ENCODE data around the gene LENEP. TPM values are rescaled to one million over a fixed set of nuclear protein-coding genes. Genes with fewer than 3 reads are reported as not detected.
A peak's percentile ranks its signal among the peaks of the same experiment; 100 is the strongest.

The LENEP gene
- 1 to 10 TPM in 1 of 2 experiments, under 1 TPM in 1; 0.91 to 1.2 TPM for total RNA-seq

GRCh38 chr1:154993572-154994268 is at the start of gene LENEP:
TSS of gene LENEP (plus strand) at chr1:154993586. CDS start at chr1:154993608, 22 bp downstream.
- DNase-seq (no peak), ATAC-seq (no peak)
- Mint-ChIP-seq H3K4me3 (no peak within 1 kb of the TSS), H3K27ac (no peak within 1 kb of the TSS), H3K4me1 (peaks cover 21% of the 10 kb centered on the region), H3K27me3 (no peaks in the 10 kb centered on the region), H3K36me3 (peaks cover 7% of the 10 kb centered on the region), H3K9me3 (ENCODE audit: low read depth) (no peaks in the 10 kb centered on the region)
- CTCF ChIA-PET = interaction anchor here (0.5 to 13.5 kb wide), 16 partner anchors 8 to 324 kb away, joined by 3 to 212 read pairs (median 4); partner anchors contain the start of genes ADAM15, FLAD1, PBXIP1 and PYGO2

- Mint-ChIP-seq H3K27me3 (no peaks in the 10 kb centered on the region), H3K4me3 (no peak overlapping the region), H3K27ac (peak overlapping the region; percentile 97), H3K36me3 (peaks cover 2% of the 10 kb centered on the region), H3K9me3 (ENCODE audit: low read depth) (no peaks in the 10 kb centered on the region), H3K4me1 (peaks cover 54% of the 10 kb centered on the region)
- no peak for ATAC-seq
- DNase-seq = peak; percentile 59
- CTCF ChIA-PET = interaction anchor here (0.7 to 2.4 kb wide), 22 partner anchors 8 to 476 kb away, joined by 3 to 14 read pairs (median 3); partner anchors contain the start of genes PMVK and SHC1
Measured at GRCh38 chr1:154943649-154944400, 49.6 kb upstream of the LENEP start.

GRCh38 chr1:154944401-154945159 is 48.8 kb upstream of the LENEP start:
- Mint-ChIP-seq H3K4me1 (peaks cover 48% of the 10 kb centered on the region), H3K27ac (peak overlapping the region; percentile 97), H3K36me3 (peaks cover 4% of the 10 kb centered on the region), H3K27me3 (no peaks in the 10 kb centered on the region), H3K4me3 (no peak overlapping the region), H3K9me3 (ENCODE audit: low read depth) (no peaks in the 10 kb centered on the region)
- DNase-seq (no peak), ATAC-seq (no peak)
- CTCF ChIA-PET = interaction anchor here (0.7 to 2.4 kb wide), 24 partner anchors 8 to 477 kb away, joined by 3 to 14 read pairs (median 3); partner anchors contain the start of gene PMVK

- CTCF ChIA-PET = interaction anchor here (0.8 to 2.4 kb wide), 7 partner anchors 9 to 386 kb away, joined by 3 to 14 read pairs (median 3); partner anchors contain the start of gene PMVK
- Mint-ChIP-seq H3K4me1 (peaks cover 44% of the 10 kb centered on the region), H3K9me3 (ENCODE audit: low read depth) (no peaks in the 10 kb centered on the region), H3K27me3 (no peaks in the 10 kb centered on the region), H3K4me3 (no peak overlapping the region), H3K27ac (no peak overlapping the region), H3K36me3 (peaks cover 4% of the 10 kb centered on the region)
- ATAC-seq = no peak
- no peak for DNase-seq
Measured at GRCh38 chr1:154945160-154945961, 48.0 kb upstream of the LENEP start.

- H3K4me3 Mint-ChIP-seq = no peak overlapping the region
- no peak for DNase-seq
- H3K27me3 Mint-ChIP-seq = no peaks in the 10 kb centered on the region
- no peak for ATAC-seq
- peaks cover 9% of the 10 kb centered on the region for H3K36me3 Mint-ChIP-seq
- H3K27ac Mint-ChIP-seq = peak overlapping the region; percentile 1
- peaks cover 44% of the 10 kb centered on the region for H3K4me1 Mint-ChIP-seq
- CTCF ChIA-PET = interaction anchor here (0.9 to 1.3 kb wide), 4 partner anchors 9 to 387 kb away, joined by 3 to 4 read pairs (median 3); partner anchors contain the start of gene PMVK
- H3K9me3 Mint-ChIP-seq (ENCODE audit: low read depth) = no peaks in the 10 kb centered on the region
Measured at GRCh38 chr1:154945962-154946850, 47.2 kb upstream of the LENEP start.

GRCh38 chr1:154948079-154948478 is 45.3 kb upstream of the LENEP start:
- H3K36me3 Mint-ChIP-seq = peaks cover 14% of the 10 kb centered on the region
- ATAC-seq (no peak), DNase-seq (no peak)
- H3K27me3 Mint-ChIP-seq = no peaks in the 10 kb centered on the region
- CTCF ChIA-PET = interaction anchor here (0.8 to 1.0 kb wide), 3 partner anchors 13 to 70 kb away, joined by 3 to 4 read pairs (median 4); partner anchors contain the start of gene PYGO2
- no peak overlapping the region for H3K27ac Mint-ChIP-seq
- peaks cover 42% of the 10 kb centered on the region for H3K4me1 Mint-ChIP-seq
- H3K9me3 Mint-ChIP-seq (ENCODE audit: low read depth) = no peaks in the 10 kb centered on the region
- no peak overlapping the region for H3K4me3 Mint-ChIP-seq

- peaks cover 14% of the 10 kb centered on the region for H3K36me3 Mint-ChIP-seq
- H3K27ac Mint-ChIP-seq = peak overlapping the region; percentile 81
- no peaks in the 10 kb centered on the region for H3K9me3 Mint-ChIP-seq (ENCODE audit: low read depth)
- peaks cover 70% of the 10 kb centered on the region for H3K4me1 Mint-ChIP-seq
- CTCF ChIA-PET = interaction anchor here (0.7 to 5.6 kb wide), 11 partner anchors 9 to 392 kb away, joined by 3 to 46 read pairs (median 4); partner anchors contain the start of genes ADAM15, FLAD1, PMVK and PYGO2
- H3K4me3 Mint-ChIP-seq = peak overlapping the region; percentile 67
- DNase-seq (peak; percentile 73), ATAC-seq (peak; percentile 12)
- no peaks in the 10 kb centered on the region for H3K27me3 Mint-ChIP-seq
Measured at GRCh38 chr1:154951901-154952657, 41.3 kb upstream of the LENEP start.

GRCh38 chr1:154952664-154953063 is 40.7 kb upstream of the LENEP start:
- Mint-ChIP-seq H3K27me3 (no peaks in the 10 kb centered on the region), H3K36me3 (peaks cover 14% of the 10 kb centered on the region), H3K4me1 (peaks cover 73% of the 10 kb centered on the region), H3K27ac (peak overlapping the region; percentile 81), H3K4me3 (peak overlapping the region; percentile 67), H3K9me3 (ENCODE audit: low read depth) (no peaks in the 10 kb centered on the region)
- DNase-seq (no peak), ATAC-seq (no peak)
- CTCF ChIA-PET = interaction anchor here (0.7 to 5.6 kb wide), 11 partner anchors 9 to 393 kb away, joined by 3 to 46 read pairs (median 4); partner anchors contain the start of genes ADAM15, FLAD1, PMVK and PYGO2

GRCh38 chr1:154953611-154954038 is 39.8 kb upstream of the LENEP start:
- peak overlapping the region; percentile 98 for H3K27ac Mint-ChIP-seq
- ATAC-seq = no peak

GRCh38 chr1:154954541-154954940 is 38.8 kb upstream of the LENEP start:
- Mint-ChIP-seq H3K27me3 (no peaks in the 10 kb centered on the region), H3K4me3 (peak overlapping the region; percentile 95), H3K4me1 (peaks cover 73% of the 10 kb centered on the region), H3K9me3 (ENCODE audit: low read depth) (no peaks in the 10 kb centered on the region), H3K27ac (peak overlapping the region; percentile 98), H3K36me3 (peaks cover 17% of the 10 kb centered on the region)
- CTCF ChIA-PET = interaction anchor here (1.0 to 5.6 kb wide), 11 partner anchors 9 to 130 kb away, joined by 3 to 46 read pairs (median 7); partner anchors contain the start of genes ADAM15, CKS1B, FLAD1 and LENEP
- DNase-seq (no peak), ATAC-seq (no peak)

More at GRCh38 chr1:154953611-154954038, 39.8 kb upstream of the LENEP start:
- Mint-ChIP-seq H3K36me3 (peaks cover 17% of the 10 kb centered on the region), H3K4me3 (peak overlapping the region; percentile 95), H3K27me3 (no peaks in the 10 kb centered on the region), H3K9me3 (ENCODE audit: low read depth) (no peaks in the 10 kb centered on the region), H3K4me1 (peaks cover 75% of the 10 kb centered on the region)
- DNase-seq = no peak
- CTCF ChIA-PET = interaction anchor here (1.2 to 5.6 kb wide), 5 partner anchors 10 to 65 kb away, joined by 3 to 46 read pairs (median 11); partner anchors contain the start of genes FLAD1 and PMVK
